Stimulated activated CD8-positive, alpha-beta memory T cell treated with anti-CD3 and anti-CD28 coated beads, Interleukin-2, amount 100 ng/mL, for 1 hour (primary cell): ENCODE data around the gene ARHGAP8.
"Not testable (repeated sequence)": the region's sequence is repeated elsewhere in the genome, so short reads cannot be mapped to it uniquely, and the experiment has no call there.

Experiments used
- DNase-seq, 2 donors: peaks; one replicate each; pipeline ENCODE4 v3.0.0-alpha.2; 2020; ENCODE audit warnings: low read depth in 2 of 2

Gene ARHGAP8

GRCh38 chr22:44773082-44773481 lies 20.7 kb downstream of the ARHGAP8 start:
- DNase-seq: no peak

- no peak for DNase-seq
Observed at GRCh38 chr22:44775862-44776261, 23.5 kb downstream of the ARHGAP8 start.

GRCh38 chr22:44776605-44777363 lies 24.4 kb downstream of the ARHGAP8 start:
- no peak for DNase-seq

GRCh38 chr22:44777364-44777755 lies 25.0 kb downstream of the ARHGAP8 start:
- no peak for DNase-seq

GRCh38 chr22:44780876-44781449 lies 28.6 kb downstream of the ARHGAP8 start:
- DNase-seq: no peak

- no peak for DNase-seq
Observed at GRCh38 chr22:44782363-44782963, 30.1 kb downstream of the ARHGAP8 start.

GRCh38 chr22:44783091-44783490 lies 30.7 kb downstream of the ARHGAP8 start:
- DNase-seq: no peak

GRCh38 chr22:44783581-44783980 lies 31.2 kb downstream of the ARHGAP8 start:
- DNase-seq: no peak

- DNase-seq: no peak
Observed at GRCh38 chr22:44786136-44786535, 33.8 kb downstream of the ARHGAP8 start.

- no peak for DNase-seq
Observed at GRCh38 chr22:44786610-44787009, 34.2 kb downstream of the ARHGAP8 start.

GRCh38 chr22:44787832-44788231 lies 35.5 kb downstream of the ARHGAP8 start:
- no peak for DNase-seq

- DNase-seq: no peak
Observed at GRCh38 chr22:44793106-44793505, 40.7 kb downstream of the ARHGAP8 start.

- DNase-seq: no peak
Observed at GRCh38 chr22:44793506-44794172, 41.3 kb downstream of the ARHGAP8 start.

GRCh38 chr22:44795701-44796630 lies 43.6 kb downstream of the ARHGAP8 start:
- no peak for DNase-seq

- no peak for DNase-seq
Observed at GRCh38 chr22:44797181-44797725, 44.9 kb downstream of the ARHGAP8 start.

GRCh38 chr22:44799077-44799945 lies 46.9 kb downstream of the ARHGAP8 start:
- DNase-seq: no peak

- not testable (repeated sequence) for DNase-seq
Observed at GRCh38 chr22:44799946-44800634, 47.7 kb downstream of the ARHGAP8 start.

- no peak for DNase-seq
Observed at GRCh38 chr22:44801476-44801875, 49.1 kb downstream of the ARHGAP8 start.

- no peak for DNase-seq
Observed at GRCh38 chr22:44802071-44802700, 49.8 kb downstream of the ARHGAP8 start.
